ENCODE measurements around the gene ZNF423.

The ZNF423 gene

GRCh38 chr16:49698931-49699840, 156.7 kb downstream of the ZNF423 start:
- Histone ChIP-seq H3K27me3 (no peaks in the 10 kb centered on the region), H3K9me3 (no peaks in the 10 kb centered on the region), H3K27ac (peak overlapping the region; percentile 53 to 75), H3K4me3 (peak overlapping the region; percentile 22 to 30), H3K4me1 (peaks cover 8 to 54% (median 39%) of the 10 kb centered on the region in 4 donors), H3K36me3 (no peaks in the 10 kb centered on the region)
- no peak for TF ChIP-seq CTCF (IDR thresholded peaks at IDR 0.05)
- intact Hi-C loops (cut with DNase I; ENCODE audit: low total_unique reads), result loop anchor here (10.0 kb wide), 1 partner anchor 74 kb away; no protein-coding TSS in a partner anchor
- peak; percentile 62 to 87 for DNase-seq

GRCh38 chr16:49698453-49698815, 157.5 kb downstream of the ZNF423 start:
- peak; percentile 35 to 70 for DNase-seq

GRCh38 chr16:49697631-49698452, 158.1 kb downstream of the ZNF423 start:
- H3K36me3 ChIP-seq, result no peaks in the 10 kb centered on the region
- H3K9me3 ChIP-seq, result no peaks in the 10 kb centered on the region
- peak overlapping the region; percentile 22 to 30 for H3K4me3 ChIP-seq
- H3K27me3 ChIP-seq, result no peaks in the 10 kb centered on the region
- intact Hi-C loops (cut with DNase I; ENCODE audit: low total_unique reads), result loop anchor here (10.0 kb wide), 1 partner anchor 73 kb away; no protein-coding TSS in a partner anchor
- no peak for TF ChIP-seq CTCF (IDR thresholded peaks at IDR 0.05)
- H3K27ac ChIP-seq, result peak overlapping the region; percentile 53 to 75
- no peak for DNase-seq
- H3K4me1 ChIP-seq, result peaks cover 8 to 50% (median 39%) of the 10 kb centered on the region in 4 donors

More at GRCh38 chr16:49698453-49698815, 157.5 kb downstream of the ZNF423 start:
- Histone ChIP-seq H3K27ac (peak overlapping the region; percentile 53 to 75), H3K4me3 (peak overlapping the region; percentile 22 to 30), H3K27me3 (no peaks in the 10 kb centered on the region), H3K9me3 (no peaks in the 10 kb centered on the region), H3K36me3 (no peaks in the 10 kb centered on the region), H3K4me1 (peaks cover 8 to 53% (median 39%) of the 10 kb centered on the region in 4 donors)
- no peak for TF ChIP-seq CTCF (IDR thresholded peaks at IDR 0.05)
- intact Hi-C loops (cut with DNase I; ENCODE audit: low total_unique reads), result loop anchor here (10.0 kb wide), 1 partner anchor 74 kb away; no protein-coding TSS in a partner anchor

GRCh38 chr16:49696414-49697101, 159.4 kb downstream of the ZNF423 start:
- peaks cover 8 to 38% (median 34%) of the 10 kb centered on the region in 4 donors for H3K4me1 ChIP-seq
- H3K9me3 ChIP-seq, result no peaks in the 10 kb centered on the region
- no peak for DNase-seq
- no peak overlapping the region for H3K4me3 ChIP-seq
- intact Hi-C loops (cut with DNase I; ENCODE audit: low total_unique reads), result loop anchor here (10.0 kb wide), 1 partner anchor 72 kb away; no protein-coding TSS in a partner anchor
- TF ChIP-seq CTCF (IDR thresholded peaks at IDR 0.05), result no peak
- no peaks in the 10 kb centered on the region for H3K36me3 ChIP-seq
- H3K27ac ChIP-seq, result no peak overlapping the region
- peaks cover 0 to 3% of the 10 kb centered on the region in 2 donors for H3K27me3 ChIP-seq

Measured in tibial artery (tissue), 4 donors.